Smooth muscle cell (in vitro differentiated cells): ENCODE measurements around the gene RMND5A. TPM values are rescaled to one million over a fixed set of nuclear protein-coding genes. Genes with fewer than 3 reads are reported as not detected.

ENCODE experiments used
- DNase-seq: peaks from one replicate; lab custom pipeline; 2025; ENCODE audit not compliant: unreplicated experiment; lab: John Stamatoyannopoulos, UW
- H2AFZ ChIP-seq: fragments of 200-600 bp; sonication (generic); 2 replicates; pipeline ENCODE4 v1.6.0; 2016; ENCODE audit warnings: antibody characterized with exemption, low read depth, mild to moderate bottlenecking
- H3F3A ChIP-seq: fragments of 200-600 bp; sonication (generic); 2 replicates; pipeline ENCODE4 v1.6.0; 2017; ENCODE audit warnings: antibody characterized with exemption, low read depth
- H3K27ac ChIP-seq: fragments of 200-600 bp; sonication (generic); 2 replicates; pipeline ENCODE4 v1.5.1; 2016; ENCODE audit warnings: low read depth, mild to moderate bottlenecking
- H3K27me3 ChIP-seq: fragments of 200-600 bp; sonication (generic); 2 replicates; pipeline ENCODE4 v1.6.1; 2016; ENCODE audit warnings: low read depth, mild to moderate bottlenecking
- H3K36me3 ChIP-seq: fragments of 200-600 bp; sonication (generic); 2 replicates; pipeline ENCODE4 v1.5.1; 2016; ENCODE audit warnings: low read depth
- H3K4me1 ChIP-seq: fragments of 200-600 bp; sonication (generic); 2 replicates; pipeline ENCODE4 v1.5.1; 2016; ENCODE audit warnings: low read depth
- H3K4me2 ChIP-seq: fragments of 200-600 bp; sonication (generic); 2 replicates; pipeline ENCODE4 v1.6.0; 2016; ENCODE audit warnings: mild to moderate bottlenecking
- H3K4me3 ChIP-seq: fragments of 200-600 bp; sonication (generic); 2 replicates; pipeline ENCODE4 v1.5.1; 2016; ENCODE audit warnings: mild to moderate bottlenecking
- H3K79me2 ChIP-seq: fragments of 200-600 bp; sonication (generic); 2 replicates; pipeline ENCODE4 v1.6.0; 2016; ENCODE audit warnings: low read depth, mild to moderate bottlenecking
- H3K9ac ChIP-seq: fragments of 200-600 bp; sonication (generic); 2 replicates; pipeline ENCODE4 v1.6.0; 2016; ENCODE audit warnings: low read depth
- H3K9me3 ChIP-seq: fragments of 200-600 bp; sonication (generic); replicated peaks from 2 replicates; pipeline ENCODE4 v1.5.1; 2016; ENCODE audit warnings: low read depth
- H4K20me1 ChIP-seq: fragments of 200-600 bp; sonication (generic); 2 replicates; pipeline ENCODE4 v1.6.0; 2016; ENCODE audit warnings: low read depth
- WGBS: methylation state at CpG from one replicate; pipeline ENCODE4 v1.1.7; 2016; ENCODE audit warnings: low lambda C conversion rate; 5-methylcytosine and 5-hydroxymethylcytosine counted together
- polyA plus RNA-seq: library from polyadenylated mRNA; unstranded; fragments of >200 nt; fragmentation: Nextera tagmentation; extraction: Ambion mirVana; gene quantifications from 2 replicates; pipeline ENCODE4 v1.2.1, GENCODE V29; 2016
- total RNA-seq: library from RNA; depleted of rRNA; stranded (reverse); fragments of >200 nt; gene quantifications from 2 replicates; pipeline ENCODE4 v1.2.3, GENCODE V29; 2014
- TF ChIP-seq, protein P1 (sequence below): fragments of 200-600 bp; sonication (generic); IDR thresholded peaks from 2 replicates; pipeline ENCODE4 v1.5.1; 2017; ENCODE audit warnings: borderline replicate concordance, mild to moderate bottlenecking, antibody characterized with exemption; ENCODE audit not compliant: insufficient read depth, poor library complexity, severe bottlenecking

The RMND5A gene
- total and polyA plus RNA-seq, 2 experiments from 2014 or later: 6.0 to 26.8 TPM

GRCh38 chr2:86809481-86810121, 89.5 kb downstream of the RMND5A start:
- Histone ChIP-seq H3K4me3 (no peak overlapping the region), H3K79me2 (no peaks in the 10 kb centered on the region), H3K36me3 (no peaks in the 10 kb centered on the region), H3K4me2 (no peak overlapping the region), H3K27me3 (no peaks in the 10 kb centered on the region), H3K4me1 (peaks cover 3% of the 10 kb centered on the region), H3K9ac (no peak overlapping the region), H3K9me3 (no peaks in the 10 kb centered on the region), H3K27ac (no peak overlapping the region), H4K20me1 (no peaks in the 10 kb centered on the region), H3F3A (no peaks in the 10 kb centered on the region), H2AFZ (no peak overlapping the region)
- TF ChIP-seq, protein P1, sequence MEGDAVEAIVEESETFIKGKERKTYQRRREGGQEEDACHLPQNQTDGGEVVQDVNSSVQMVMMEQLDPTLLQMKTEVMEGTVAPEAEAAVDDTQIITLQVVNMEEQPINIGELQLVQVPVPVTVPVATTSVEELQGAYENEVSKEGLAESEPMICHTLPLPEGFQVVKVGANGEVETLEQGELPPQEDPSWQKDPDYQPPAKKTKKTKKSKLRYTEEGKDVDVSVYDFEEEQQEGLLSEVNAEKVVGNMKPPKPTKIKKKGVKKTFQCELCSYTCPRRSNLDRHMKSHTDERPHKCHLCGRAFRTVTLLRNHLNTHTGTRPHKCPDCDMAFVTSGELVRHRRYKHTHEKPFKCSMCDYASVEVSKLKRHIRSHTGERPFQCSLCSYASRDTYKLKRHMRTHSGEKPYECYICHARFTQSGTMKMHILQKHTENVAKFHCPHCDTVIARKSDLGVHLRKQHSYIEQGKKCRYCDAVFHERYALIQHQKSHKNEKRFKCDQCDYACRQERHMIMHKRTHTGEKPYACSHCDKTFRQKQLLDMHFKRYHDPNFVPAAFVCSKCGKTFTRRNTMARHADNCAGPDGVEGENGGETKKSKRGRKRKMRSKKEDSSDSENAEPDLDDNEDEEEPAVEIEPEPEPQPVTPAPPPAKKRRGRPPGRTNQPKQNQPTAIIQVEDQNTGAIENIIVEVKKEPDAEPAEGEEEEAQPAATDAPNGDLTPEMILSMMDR: no peak
- WGBS: 93% methylated on average over 35 of the region's 43 CpGs
- DNase-seq: no peak

DNA sequence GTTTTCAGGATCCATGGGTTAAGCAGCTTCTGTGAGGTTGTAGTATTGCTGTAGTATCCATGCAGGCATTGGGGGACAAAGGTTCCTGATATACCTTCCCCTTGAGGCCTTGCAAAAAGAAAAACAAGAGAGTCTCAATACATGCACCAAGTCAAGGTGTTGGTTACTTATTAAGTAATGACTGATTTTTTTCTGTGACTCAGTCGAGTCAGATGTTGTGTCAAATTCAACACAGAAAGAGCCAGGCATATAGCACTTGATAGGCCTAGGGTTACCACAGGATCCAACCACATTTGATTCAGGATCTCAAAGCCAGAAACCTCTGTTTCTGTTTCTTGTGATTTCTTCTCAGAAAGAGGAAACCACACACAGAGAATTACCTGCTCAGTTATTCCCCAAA, 95.5 kb downstream of the RMND5A start:
- no peaks in the 10 kb centered on the region for H3K36me3 ChIP-seq
- TF ChIP-seq, protein P1: no peak
- H3K4me2 ChIP-seq: no peak overlapping the region
- 86% methylated on average over 1 of the region's 1 CpG for WGBS
- no peak overlapping the region for H3K9ac ChIP-seq
- no peaks in the 10 kb centered on the region for H4K20me1 ChIP-seq
- no peak overlapping the region for H3K27ac ChIP-seq
- no peak overlapping the region for H3K4me3 ChIP-seq
- H2AFZ ChIP-seq: no peak overlapping the region
- no peak for DNase-seq
- H3K9me3 ChIP-seq: no peaks in the 10 kb centered on the region
- H3K79me2 ChIP-seq: no peaks in the 10 kb centered on the region
- no peaks in the 10 kb centered on the region for H3K4me1 ChIP-seq
- no peaks in the 10 kb centered on the region for H3K27me3 ChIP-seq
- no peaks in the 10 kb centered on the region for H3F3A ChIP-seq

DNA sequence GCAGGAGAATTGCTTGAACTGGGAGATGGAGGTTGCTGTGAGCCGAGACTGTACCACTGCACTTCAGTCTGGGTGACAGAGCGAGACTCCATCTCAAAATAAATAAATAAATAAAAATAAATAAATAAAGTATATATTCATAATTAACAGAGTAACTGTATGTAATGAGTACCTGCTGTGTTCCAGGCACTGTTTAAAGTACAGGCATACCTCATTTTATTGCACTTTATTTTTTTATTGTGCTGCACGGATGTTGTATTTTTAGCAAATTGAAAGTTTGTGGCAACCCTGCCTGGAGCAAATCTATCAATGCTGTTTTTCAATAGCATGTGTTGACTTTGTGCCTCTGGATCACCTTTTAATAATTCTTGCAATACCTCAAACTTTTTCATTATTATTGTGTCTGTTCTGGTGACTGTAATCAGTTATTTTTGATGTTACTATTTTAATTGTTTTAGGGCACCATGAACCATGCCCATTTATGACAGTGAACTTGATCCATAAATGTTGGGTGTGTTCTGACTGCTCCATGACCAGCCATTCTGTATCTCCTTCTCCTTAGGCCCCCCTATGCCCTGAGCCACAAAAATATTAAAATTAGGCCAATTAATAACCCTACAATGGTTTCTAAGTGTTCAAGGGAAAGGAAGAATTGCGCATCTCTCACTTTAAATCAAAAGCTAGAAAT, 98.2 kb downstream of the RMND5A start:
- TF ChIP-seq, protein P1: no peak
- no peaks in the 10 kb centered on the region for H4K20me1 ChIP-seq
- no peak overlapping the region for H3K9ac ChIP-seq
- H3K36me3 ChIP-seq: no peaks in the 10 kb centered on the region
- H3K4me2 ChIP-seq: no peak overlapping the region
- H2AFZ ChIP-seq: no peak overlapping the region
- no peaks in the 10 kb centered on the region for H3K79me2 ChIP-seq
- H3F3A ChIP-seq: no peaks in the 10 kb centered on the region
- H3K9me3 ChIP-seq: peaks cover 6% of the 10 kb centered on the region
- H3K27me3 ChIP-seq: no peaks in the 10 kb centered on the region
- no peaks in the 10 kb centered on the region for H3K4me1 ChIP-seq
- WGBS: 90% methylated on average over 4 of the region's 4 CpGs
- no peak overlapping the region for H3K4me3 ChIP-seq
- H3K27ac ChIP-seq: no peak overlapping the region
- no peak for DNase-seq

DNA sequence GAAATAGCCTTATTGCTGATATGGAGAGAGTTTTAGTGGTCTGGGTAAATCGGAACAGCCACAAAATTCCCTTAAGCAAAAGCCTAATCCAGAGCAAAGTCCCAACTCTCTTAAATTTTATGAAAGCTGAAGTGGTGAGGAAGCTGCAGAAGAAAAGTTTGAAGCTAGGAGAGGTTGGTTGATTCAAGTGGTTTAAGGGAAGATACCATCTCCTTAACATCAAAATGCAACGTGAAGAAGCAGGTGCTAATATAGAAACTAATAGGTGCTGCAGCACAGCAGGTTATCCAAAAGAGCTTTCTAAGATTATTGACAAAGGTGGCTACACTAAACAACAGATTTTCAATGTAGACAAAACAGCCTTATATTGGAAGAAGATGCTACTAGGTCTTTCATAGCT, 98.9 kb downstream of the RMND5A start:
- H3F3A ChIP-seq: no peaks in the 10 kb centered on the region
- no peaks in the 10 kb centered on the region for H3K79me2 ChIP-seq
- H3K36me3 ChIP-seq: no peaks in the 10 kb centered on the region
- H2AFZ ChIP-seq: no peak overlapping the region
- H3K4me2 ChIP-seq: no peak overlapping the region
- no peak overlapping the region for H3K9ac ChIP-seq
- no peaks in the 10 kb centered on the region for H3K27me3 ChIP-seq
- WGBS: 90% methylated on average over 2 of the region's 2 CpGs
- H3K4me1 ChIP-seq: no peaks in the 10 kb centered on the region
- H3K9me3 ChIP-seq: peaks cover 6% of the 10 kb centered on the region
- H4K20me1 ChIP-seq: no peaks in the 10 kb centered on the region
- H3K4me3 ChIP-seq: no peak overlapping the region
- H3K27ac ChIP-seq: no peak overlapping the region
- DNase-seq: no peak
- TF ChIP-seq, protein P1: no peak
